OCI-LY1 (cell line): ENCODE results near the gene OR6J1.
A peak's percentile ranks its signal among the peaks of the same experiment; 100 is the strongest.

Source experiments
- H2AFZ ChIP-seq: fragments of 200-600 bp; sonication (generic), shearing (Covaris generic); 2 replicates; pipeline ENCODE4 v1.6.0; 2014; ENCODE audit warnings: antibody characterized with exemption, mild to moderate bottlenecking, low read length
- H3F3A ChIP-seq: fragments of 200-600 bp; sonication (generic), shearing (Covaris generic); 2 replicates; pipeline ENCODE4 v1.6.0; 2014; ENCODE audit warnings: mild to moderate bottlenecking, antibody characterized with exemption, low read length, moderate library complexity; ENCODE audit not compliant: insufficient read depth
- H3K27ac ChIP-seq: fragments of 200-600 bp; sonication (generic); 2 replicates; pipeline ENCODE4 v1.5.1; 2014; ENCODE audit warnings: low read length, mixed run types, mild to moderate bottlenecking, low read depth; ENCODE audit not compliant: poor library complexity, severe bottlenecking
- H3K27me3 ChIP-seq: fragments of 200-600 bp; sonication (generic); 2 replicates; pipeline ENCODE4 v1.6.0; 2014; ENCODE audit warnings: antibody characterized with exemption, mild to moderate bottlenecking, low read length, moderate library complexity; ENCODE audit not compliant: insufficient read depth
- H3K36me3 ChIP-seq: fragments of 200-600 bp; sonication (generic); 2 replicates; pipeline ENCODE4 v1.6.1; 2014; ENCODE audit warnings: mild to moderate bottlenecking, antibody characterized with exemption, low read length, moderate library complexity, mixed read lengths; ENCODE audit not compliant: insufficient read depth
- H3K4me1 ChIP-seq: fragments of 200-600 bp; sonication (generic); 2 replicates; pipeline ENCODE4 v1.5.1; 2014; ENCODE audit warnings: mild to moderate bottlenecking, low read length, moderate library complexity; ENCODE audit not compliant: insufficient read depth, severe bottlenecking
- H3K4me2 ChIP-seq: fragments of 200-600 bp; sonication (generic), shearing (Covaris generic); 2 replicates; pipeline ENCODE4 v1.6.1; 2014; ENCODE audit warnings: low read length
- H3K4me3 ChIP-seq: fragments of 200-600 bp; sonication (generic); 2 replicates; pipeline ENCODE4 v1.5.1; 2014; ENCODE audit warnings: low read length, low read depth, mild to moderate bottlenecking, mixed read lengths; ENCODE audit not compliant: poor library complexity, severe bottlenecking
- H3K79me2 ChIP-seq: fragments of 200-600 bp; shearing (Covaris generic); 2 replicates; pipeline ENCODE4 v1.6.1; 2016; ENCODE audit warnings: mixed run types, low read length, mixed read lengths; ENCODE audit not compliant: insufficient read depth
- H3K9ac ChIP-seq: fragments of 200-600 bp; sonication (generic), shearing (Covaris generic); 2 replicates; pipeline ENCODE4 v1.6.1; 2014; ENCODE audit warnings: mild to moderate bottlenecking, low read length, mixed read lengths
- H3K9me2 ChIP-seq: fragments of 200-600 bp; sonication (generic), shearing (Covaris generic); 2 replicates; pipeline ENCODE4 v1.6.1; 2014; ENCODE audit warnings: low read depth, mild to moderate bottlenecking, low read length, mixed read lengths
- H3K9me3 ChIP-seq: fragments of 200-600 bp; shearing (Covaris generic); 2 replicates; pipeline ENCODE4 v1.6.1; 2014; ENCODE audit warnings: low read length, mixed read lengths
- H4K20me1 ChIP-seq: fragments of 200-600 bp; sonication (generic), shearing (Covaris generic); 2 replicates; pipeline ENCODE4 v1.6.0; 2016; ENCODE audit warnings: mild to moderate bottlenecking, low read length; ENCODE audit not compliant: insufficient read depth
- EZH2 ChIP-seq: fragments of 200-600 bp; sonication (generic), shearing (Covaris generic); IDR thresholded peaks from 2 replicates; pipeline ENCODE4 v1.8.0; 2017; ENCODE audit warnings: borderline replicate concordance, mixed run types, mild to moderate bottlenecking, antibody characterized with exemption, low read length, moderate library complexity, mixed read lengths
- TF ChIP-seq, protein P1 (sequence below): fragments of 200-600 bp; sonication (generic), shearing (Covaris generic); IDR thresholded peaks from 2 replicates; pipeline ENCODE4 v1.5.1; 2017; ENCODE audit warnings: mild to moderate bottlenecking, antibody characterized with exemption, low read length, moderate library complexity, mixed read lengths

OR6J1 gene

DNA sequence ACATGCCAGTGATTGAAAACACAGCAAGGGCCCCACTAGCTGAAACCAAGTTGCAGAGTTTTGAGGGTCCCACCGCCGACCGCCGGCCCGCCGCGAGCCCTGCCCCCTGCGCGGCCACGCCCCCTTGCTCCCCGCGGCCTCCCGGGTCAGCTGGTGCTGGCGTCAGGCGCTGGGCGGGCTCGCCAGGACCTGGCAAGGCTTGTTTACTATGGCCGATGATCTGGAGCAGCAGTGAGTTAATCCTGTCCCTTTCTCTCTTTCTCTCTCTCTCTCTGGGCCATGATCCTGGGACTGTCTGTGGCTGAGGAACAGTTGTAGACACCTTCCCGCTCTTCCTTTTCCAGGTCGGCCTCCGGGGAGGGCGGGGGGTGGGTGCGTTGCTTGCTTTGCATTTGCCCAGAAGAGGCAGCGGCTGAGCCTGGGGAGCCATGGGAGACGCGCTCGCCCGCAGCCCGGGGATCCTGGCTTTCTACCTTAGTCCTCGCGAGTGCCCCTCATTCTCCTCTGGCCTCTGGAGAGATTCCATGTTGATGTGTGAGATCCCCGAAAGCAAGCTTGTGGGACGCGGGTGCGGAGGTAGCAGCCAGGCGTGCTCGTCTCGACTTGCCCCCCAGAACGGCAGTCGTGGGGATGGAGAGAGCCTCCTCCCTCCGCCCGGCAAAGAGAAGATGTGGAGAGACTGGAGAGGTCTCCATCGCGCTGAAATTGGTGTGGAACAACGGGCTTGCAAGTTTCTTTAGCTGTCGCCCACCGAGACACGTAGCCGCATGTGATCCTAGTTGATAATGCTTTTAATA is 45.9 kb downstream of the OR6J1 start, which contains the start of gene ABHD4:
Gene ABHD4 (plus strand): TSS at position 202 of the 797 bp plus-strand sequence. CDS start 7 bp downstream, at position 209.
- H3F3A ChIP-seq = no peaks in the 10 kb centered on the region
- no peaks in the 10 kb centered on the region; the same call in 1 of the 2 replicates for H3K27me3 ChIP-seq
- H4K20me1 ChIP-seq = no peaks in the 10 kb centered on the region
- H3K9me3 ChIP-seq = no peaks in the 10 kb centered on the region
- H3K79me2 ChIP-seq = no peaks in the 10 kb centered on the region
- no peaks in the 10 kb centered on the region for H3K9me2 ChIP-seq
- H3K36me3 ChIP-seq = peaks cover 10% of the 10 kb centered on the region; the same call in 1 of the 2 replicates
- peak within 1 kb of the TSS; percentile 84 for H3K4me3 ChIP-seq
- H3K9ac ChIP-seq = peak within 1 kb of the TSS; percentile 69
- peaks cover 26% of the 10 kb centered on the region for H3K4me1 ChIP-seq
- H2AFZ ChIP-seq = peak within 1 kb of the TSS; percentile 97
- H3K27ac ChIP-seq = no peak within 1 kb of the TSS
- TF ChIP-seq, protein P1, sequence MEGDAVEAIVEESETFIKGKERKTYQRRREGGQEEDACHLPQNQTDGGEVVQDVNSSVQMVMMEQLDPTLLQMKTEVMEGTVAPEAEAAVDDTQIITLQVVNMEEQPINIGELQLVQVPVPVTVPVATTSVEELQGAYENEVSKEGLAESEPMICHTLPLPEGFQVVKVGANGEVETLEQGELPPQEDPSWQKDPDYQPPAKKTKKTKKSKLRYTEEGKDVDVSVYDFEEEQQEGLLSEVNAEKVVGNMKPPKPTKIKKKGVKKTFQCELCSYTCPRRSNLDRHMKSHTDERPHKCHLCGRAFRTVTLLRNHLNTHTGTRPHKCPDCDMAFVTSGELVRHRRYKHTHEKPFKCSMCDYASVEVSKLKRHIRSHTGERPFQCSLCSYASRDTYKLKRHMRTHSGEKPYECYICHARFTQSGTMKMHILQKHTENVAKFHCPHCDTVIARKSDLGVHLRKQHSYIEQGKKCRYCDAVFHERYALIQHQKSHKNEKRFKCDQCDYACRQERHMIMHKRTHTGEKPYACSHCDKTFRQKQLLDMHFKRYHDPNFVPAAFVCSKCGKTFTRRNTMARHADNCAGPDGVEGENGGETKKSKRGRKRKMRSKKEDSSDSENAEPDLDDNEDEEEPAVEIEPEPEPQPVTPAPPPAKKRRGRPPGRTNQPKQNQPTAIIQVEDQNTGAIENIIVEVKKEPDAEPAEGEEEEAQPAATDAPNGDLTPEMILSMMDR = no peak
- no peak for TF ChIP-seq EZH2
- H3K4me2 ChIP-seq = peak within 1 kb of the TSS; percentile 80

DNA sequence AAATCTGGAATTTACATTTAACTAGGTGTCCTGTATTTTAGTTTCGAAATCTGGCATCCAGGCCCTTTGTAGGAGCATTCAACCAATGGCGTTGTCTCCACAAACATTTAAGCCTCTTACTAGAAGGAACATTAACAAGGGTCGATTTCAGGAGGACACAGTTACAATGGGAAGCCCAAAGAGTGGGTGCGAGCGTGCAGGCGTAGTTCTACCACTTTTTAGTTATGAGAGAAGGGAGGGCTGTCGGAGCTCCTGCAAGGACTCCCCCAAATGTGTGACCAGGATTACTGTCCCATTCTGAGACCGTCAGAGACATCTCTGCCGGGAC is 46.4 kb downstream of the OR6J1 start:
- Histone ChIP-seq H3K4me2 (peak overlapping the region; percentile 80), H3K4me3 (peak overlapping the region; percentile 84)

DNA sequence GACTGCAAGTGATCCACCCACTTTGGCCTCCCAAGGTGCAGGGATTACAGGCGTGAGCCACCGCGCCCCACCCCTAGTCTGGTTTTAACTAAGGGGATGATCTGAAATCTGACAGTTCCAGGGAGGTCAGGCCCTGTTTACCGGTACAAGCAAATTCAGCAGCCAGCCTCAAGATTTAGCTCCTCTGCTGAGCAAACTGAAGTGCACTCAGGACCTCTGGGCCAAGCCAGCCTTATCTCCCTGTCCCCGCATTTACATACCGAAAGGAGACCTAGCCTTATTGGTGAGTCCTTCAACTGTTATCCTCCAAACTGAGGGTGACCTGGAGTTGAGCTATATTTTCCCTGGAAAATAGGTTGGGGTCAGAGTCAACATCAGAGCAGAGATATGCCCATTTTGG is 46.9 kb downstream of the OR6J1 start:
- Histone ChIP-seq H3K27me3 (no peaks in the 10 kb centered on the region; the same call in 1 of the 2 replicates), H3K4me1 (peaks cover 26% of the 10 kb centered on the region), H4K20me1 (no peaks in the 10 kb centered on the region), H3K4me2 (no peak overlapping the region; the same call in 1 of the 2 replicates), H3K27ac (no peak overlapping the region), H3F3A (no peaks in the 10 kb centered on the region), H3K36me3 (peaks cover 5% of the 10 kb centered on the region; the same call in 1 of the 2 replicates), H3K9me2 (no peaks in the 10 kb centered on the region), H3K79me2 (no peaks in the 10 kb centered on the region), H3K9ac (no peak overlapping the region), H3K4me3 (no peak overlapping the region), H3K9me3 (no peaks in the 10 kb centered on the region), H2AFZ (no peak overlapping the region)
- TF ChIP-seq, protein P1 = no peak
- TF ChIP-seq EZH2 = no peak

More for the DNA sequence above, 46.4 kb downstream of the OR6J1 start:
- Histone ChIP-seq H3K9me2 (no peaks in the 10 kb centered on the region), H2AFZ (peak overlapping the region; percentile 97), H3K27ac (no peak overlapping the region), H3F3A (no peaks in the 10 kb centered on the region), H3K9me3 (no peaks in the 10 kb centered on the region), H3K36me3 (peaks cover 9% of the 10 kb centered on the region; the same call in 1 of the 2 replicates), H3K9ac (peak overlapping the region; percentile 69), H3K27me3 (no peaks in the 10 kb centered on the region; the same call in 1 of the 2 replicates), H3K79me2 (no peaks in the 10 kb centered on the region), H4K20me1 (no peaks in the 10 kb centered on the region), H3K4me1 (peaks cover 26% of the 10 kb centered on the region)
- TF ChIP-seq EZH2 = no peak
- TF ChIP-seq, protein P1 = no peak
